Measurements from ENCODE around the gene TRMT13. TPM values are rescaled to one million over a fixed set of nuclear protein-coding genes. Genes with fewer than 3 reads are reported as not detected.

TRMT13 gene, protein sequence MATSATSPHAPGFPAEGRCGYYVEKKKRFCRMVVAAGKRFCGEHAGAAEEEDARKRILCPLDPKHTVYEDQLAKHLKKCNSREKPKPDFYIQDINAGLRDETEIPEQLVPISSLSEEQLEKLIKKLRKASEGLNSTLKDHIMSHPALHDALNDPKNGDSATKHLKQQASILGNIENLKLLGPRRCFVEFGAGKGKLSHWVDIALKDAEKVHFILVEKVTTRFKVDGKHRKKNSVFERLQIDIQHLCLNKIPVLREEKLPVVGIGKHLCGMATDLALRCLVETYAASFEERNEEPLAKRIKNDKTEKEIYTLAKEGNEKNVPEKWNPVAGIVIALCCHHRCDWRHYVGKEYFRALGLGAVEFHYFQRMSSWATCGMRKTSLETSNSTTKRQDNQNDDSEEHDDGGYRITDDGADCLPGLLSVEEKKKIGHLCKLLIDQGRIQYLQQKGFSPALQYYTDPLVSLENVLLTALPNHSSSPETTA
- 10 to 100 TPM; 18.1 to 22.3 TPM for total RNA-seq

GRCh38 chr1:100132566-100133477, at the start of gene TRMT13, which contains the start of gene SASS6:
TRMT13 (plus strand) TSS chr1:100133163; CDS start chr1:100133169, 6 bp downstream.
SASS6 (minus strand) TSS chr1:100132930; CDS start chr1:100132814, 116 bp downstream.
- Mint-ChIP-seq H3K27me3 (no peaks in the 10 kb centered on the region), H3K9me3 (ENCODE audit: low read depth) (no peaks in the 10 kb centered on the region), H3K36me3 (peaks cover 19% of the 10 kb centered on the region), H3K4me1 (peaks cover 44% of the 10 kb centered on the region), H3K27ac (peak within 1 kb of the TSS; percentile 95), H3K4me3 (peak within 1 kb of the TSS; percentile 99)
- CTCF ChIA-PET, result interaction anchor here (0.8 to 1.2 kb wide), 7 partner anchors 133 to 762 kb away, joined by 3 to 4 read pairs (median 3); partner anchors contain the start of genes CDC14A, EXTL2 and RTCA
- ATAC-seq, result peak; percentile 92
- peak; percentile 98 for DNase-seq

GRCh38 chr1:100087396-100087795, 45.6 kb upstream of the TRMT13 start:
- DNase-seq (no peak), ATAC-seq (no peak)
- no peak overlapping the region for H3K27ac Mint-ChIP-seq
- no peaks in the 10 kb centered on the region for H3K9me3 Mint-ChIP-seq (ENCODE audit: low read depth)
- H3K36me3 Mint-ChIP-seq, result peaks cover 33% of the 10 kb centered on the region
- no peak overlapping the region for H3K4me3 Mint-ChIP-seq
- CTCF ChIA-PET, result interaction anchor here (0.9 kb wide), 1 partner anchor 371 kb away, joined by 3 read pairs; no protein-coding TSS in a partner anchor
- no peaks in the 10 kb centered on the region for H3K27me3 Mint-ChIP-seq
- no peaks in the 10 kb centered on the region for H3K4me1 Mint-ChIP-seq

GRCh38 chr1:100089082-100089481, 43.9 kb upstream of the TRMT13 start:
- Mint-ChIP-seq H3K4me3 (no peak overlapping the region), H3K9me3 (ENCODE audit: low read depth) (no peaks in the 10 kb centered on the region), H3K27me3 (no peaks in the 10 kb centered on the region), H3K27ac (no peak overlapping the region), H3K4me1 (no peaks in the 10 kb centered on the region), H3K36me3 (peaks cover 42% of the 10 kb centered on the region)
- ATAC-seq, result no peak
- CTCF ChIA-PET, result no interaction called here
- DNase-seq, result no peak

- CTCF ChIA-PET, result no interaction called here
- no peaks in the 10 kb centered on the region for H3K27me3 Mint-ChIP-seq
- no peak for ATAC-seq
- H3K9me3 Mint-ChIP-seq (ENCODE audit: low read depth), result no peaks in the 10 kb centered on the region
- no peak overlapping the region for H3K27ac Mint-ChIP-seq
- no peak for DNase-seq
- H3K4me1 Mint-ChIP-seq, result no peaks in the 10 kb centered on the region
- H3K36me3 Mint-ChIP-seq, result peaks cover 45% of the 10 kb centered on the region
- no peak overlapping the region for H3K4me3 Mint-ChIP-seq
These were observed 42.5 kb upstream of the TRMT13 start for GRCh38 chr1:100090471-100090870.

- Mint-ChIP-seq H3K36me3 (peaks cover 57% of the 10 kb centered on the region), H3K4me3 (no peak overlapping the region), H3K4me1 (no peaks in the 10 kb centered on the region), H3K27ac (no peak overlapping the region), H3K27me3 (no peaks in the 10 kb centered on the region), H3K9me3 (ENCODE audit: low read depth) (no peaks in the 10 kb centered on the region)
- CTCF ChIA-PET, result no interaction called here
- DNase-seq (no peak), ATAC-seq (no peak)
These were observed 32.8 kb upstream of the TRMT13 start for GRCh38 chr1:100100202-100100601.

- H3K4me1 Mint-ChIP-seq, result no peaks in the 10 kb centered on the region
- CTCF ChIA-PET, result no interaction called here
- no peak for DNase-seq
- H3K36me3 Mint-ChIP-seq, result peaks cover 51% of the 10 kb centered on the region
- no peak overlapping the region for H3K4me3 Mint-ChIP-seq
- ATAC-seq, result no peak
- H3K9me3 Mint-ChIP-seq (ENCODE audit: low read depth), result no peaks in the 10 kb centered on the region
- H3K27me3 Mint-ChIP-seq, result no peaks in the 10 kb centered on the region
- H3K27ac Mint-ChIP-seq, result no peak overlapping the region
These were observed 31.4 kb upstream of the TRMT13 start for GRCh38 chr1:100101564-100101963.

DNA sequence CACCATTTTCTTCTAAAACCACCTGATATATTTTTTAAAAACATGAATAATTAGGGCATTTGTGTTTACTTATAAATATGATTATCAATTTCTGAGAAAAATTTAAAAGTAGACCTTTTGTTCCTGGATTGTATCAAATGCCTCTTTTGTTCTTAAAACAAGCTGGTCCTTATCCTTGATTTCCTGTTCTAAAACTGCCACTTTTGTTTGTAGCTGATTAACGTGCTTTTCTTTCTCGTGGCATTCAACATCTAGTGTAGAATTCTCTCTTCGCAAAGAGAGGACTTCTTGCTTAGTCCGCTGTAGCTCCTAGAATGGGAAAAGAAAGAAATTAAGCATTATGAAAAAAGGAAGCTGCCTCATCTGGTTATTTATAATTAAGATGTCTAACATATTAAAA, 25.3 kb upstream of the TRMT13 start:
- Mint-ChIP-seq H3K27me3 (no peaks in the 10 kb centered on the region), H3K4me3 (no peak overlapping the region), H3K27ac (no peak overlapping the region), H3K4me1 (no peaks in the 10 kb centered on the region), H3K36me3 (peaks cover 36% of the 10 kb centered on the region), H3K9me3 (ENCODE audit: low read depth) (no peaks in the 10 kb centered on the region)
- no peak for ATAC-seq
- CTCF ChIA-PET, result no interaction called here
- no peak for DNase-seq

DNA sequence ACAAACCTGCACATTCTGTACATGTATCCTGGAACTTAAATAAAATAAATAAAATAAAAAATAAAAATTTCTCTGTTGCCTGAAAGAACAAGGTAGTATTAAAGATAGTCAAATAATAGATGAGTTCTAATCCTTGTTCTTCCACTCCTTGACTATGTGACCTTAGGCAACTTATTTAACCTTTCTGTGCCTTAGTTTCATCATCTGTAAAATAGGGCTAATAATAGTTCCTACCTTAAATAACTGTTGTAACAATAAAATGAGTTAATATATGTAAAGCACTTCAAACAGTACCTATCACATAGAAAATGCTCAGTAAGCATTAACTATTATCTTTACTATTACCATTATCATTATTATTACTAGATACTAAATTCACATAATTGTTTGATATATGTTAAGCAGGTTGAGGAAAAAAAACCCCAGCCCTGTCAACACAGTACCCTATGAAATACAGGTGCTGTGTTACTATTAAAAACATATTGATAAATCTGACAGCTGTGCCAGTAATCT, 23.4 kb upstream of the TRMT13 start:
- H3K27me3 Mint-ChIP-seq, result no peaks in the 10 kb centered on the region
- no peaks in the 10 kb centered on the region for H3K4me1 Mint-ChIP-seq
- H3K9me3 Mint-ChIP-seq (ENCODE audit: low read depth), result no peaks in the 10 kb centered on the region
- DNase-seq (no peak), ATAC-seq (no peak)
- CTCF ChIA-PET, result no interaction called here
- no peak overlapping the region for H3K4me3 Mint-ChIP-seq
- H3K36me3 Mint-ChIP-seq, result peaks cover 33% of the 10 kb centered on the region
- H3K27ac Mint-ChIP-seq, result no peak overlapping the region

DNA sequence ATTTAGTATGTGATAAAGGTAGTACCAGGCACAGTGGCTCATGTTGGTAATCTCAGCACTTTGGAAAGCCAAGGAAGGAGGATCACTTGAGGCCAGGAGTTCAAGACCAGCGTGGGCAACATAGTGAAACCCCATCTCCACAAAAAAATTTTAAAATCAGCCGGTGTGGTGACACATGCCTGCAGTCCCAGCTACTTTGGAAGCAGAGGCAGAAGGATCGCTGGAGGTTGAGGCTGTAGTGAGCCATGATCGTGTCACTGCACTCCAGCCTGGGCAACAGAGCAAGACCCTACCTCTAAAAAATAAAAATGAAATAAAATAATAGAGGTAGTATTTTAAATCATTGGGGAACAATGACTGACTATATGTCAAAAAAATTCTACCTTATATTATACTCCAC, 17.4 kb upstream of the TRMT13 start:
- no peak for ATAC-seq
- Mint-ChIP-seq H3K4me1 (no peaks in the 10 kb centered on the region), H3K27me3 (no peaks in the 10 kb centered on the region), H3K27ac (no peak overlapping the region), H3K36me3 (peaks cover 34% of the 10 kb centered on the region), H3K9me3 (ENCODE audit: low read depth) (no peaks in the 10 kb centered on the region), H3K4me3 (no peak overlapping the region)
- CTCF ChIA-PET, result no interaction called here
- no peak for DNase-seq

DNA sequence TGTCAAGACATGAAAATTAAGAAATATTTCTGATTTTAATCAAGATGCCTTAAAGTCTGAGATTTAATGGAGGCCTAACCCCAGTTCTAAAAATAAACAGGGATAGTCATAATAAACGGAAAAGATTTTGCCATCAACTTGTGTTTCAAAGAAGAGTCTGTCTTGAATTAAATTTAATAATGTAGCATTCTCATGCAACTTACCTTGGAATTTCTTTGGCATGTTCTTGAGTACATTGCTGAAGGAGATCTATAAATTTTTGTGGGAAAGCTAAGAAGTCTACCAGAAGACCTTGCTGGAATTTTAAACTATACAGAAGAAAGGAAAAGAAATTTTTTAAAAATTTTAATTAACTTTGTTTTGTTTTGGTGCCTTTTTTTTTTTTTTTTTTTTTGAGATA, 10.8 kb upstream of the TRMT13 start:
- CTCF ChIA-PET, result interaction anchor here (1.0 to 1.1 kb wide), 2 partner anchors 318 to 337 kb away, joined by 3 to 4 read pairs; no protein-coding TSS in a partner anchor
- Mint-ChIP-seq H3K27me3 (no peaks in the 10 kb centered on the region), H3K4me3 (no peak overlapping the region), H3K36me3 (peaks cover 35% of the 10 kb centered on the region), H3K4me1 (no peaks in the 10 kb centered on the region), H3K27ac (no peak overlapping the region), H3K9me3 (ENCODE audit: low read depth) (no peaks in the 10 kb centered on the region)
- no peak for DNase-seq
- no peak for ATAC-seq

DNA sequence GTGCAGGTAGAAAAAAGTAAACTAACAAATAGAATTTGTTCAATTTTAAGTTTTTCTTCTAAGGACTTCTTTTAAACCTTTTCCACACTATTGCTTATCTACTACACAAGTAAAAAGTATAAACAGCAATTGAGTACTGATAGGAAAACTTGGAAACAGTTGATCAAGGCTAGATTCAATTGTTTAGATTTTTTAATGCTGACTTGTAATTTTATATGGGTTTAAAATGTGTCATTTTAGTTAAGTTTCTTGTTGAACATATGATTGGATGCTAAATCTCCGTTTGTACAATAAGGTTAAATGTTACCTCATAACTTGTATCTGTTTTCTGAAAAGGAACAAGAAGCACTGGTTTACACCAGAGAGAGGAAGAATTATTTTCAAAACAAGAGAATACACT, 5.7 kb upstream of the TRMT13 start:
- peaks cover 24% of the 10 kb centered on the region for H3K4me1 Mint-ChIP-seq
- H3K36me3 Mint-ChIP-seq, result peaks cover 21% of the 10 kb centered on the region
- ATAC-seq, result no peak
- H3K9me3 Mint-ChIP-seq (ENCODE audit: low read depth), result no peaks in the 10 kb centered on the region
- no peak overlapping the region for H3K4me3 Mint-ChIP-seq
- H3K27me3 Mint-ChIP-seq, result no peaks in the 10 kb centered on the region
- no peak for DNase-seq
- H3K27ac Mint-ChIP-seq, result no peak overlapping the region
- CTCF ChIA-PET, result no interaction called here

- Mint-ChIP-seq H3K4me1 (peaks cover 41% of the 10 kb centered on the region), H3K27ac (peak overlapping the region; percentile 46), H3K9me3 (ENCODE audit: low read depth) (no peaks in the 10 kb centered on the region), H3K4me3 (no peak overlapping the region), H3K36me3 (peaks cover 18% of the 10 kb centered on the region), H3K27me3 (no peaks in the 10 kb centered on the region)
- no peak for ATAC-seq
- CTCF ChIA-PET, result interaction anchor here (0.7 to 1.5 kb wide), 4 partner anchors 10 to 324 kb away, joined by 3 to 4 read pairs (median 4); partner anchors contain the start of gene DBT
- no peak for DNase-seq
These were observed 2.3 kb upstream of the TRMT13 start for GRCh38 chr1:100130552-100131077.

- peaks cover 13% of the 10 kb centered on the region for H3K36me3 Mint-ChIP-seq
- peak overlapping the region; percentile 95 for H3K27ac Mint-ChIP-seq
- CTCF ChIA-PET, result interaction anchor here (1.4 kb wide), 1 partner anchor 118 kb away, joined by 3 read pairs; the partner anchor contains the start of gene DBT
- H3K9me3 Mint-ChIP-seq (ENCODE audit: low read depth), result no peaks in the 10 kb centered on the region
- peaks cover 44% of the 10 kb centered on the region for H3K4me1 Mint-ChIP-seq
- ATAC-seq (no peak), DNase-seq (no peak)
- no peaks in the 10 kb centered on the region for H3K27me3 Mint-ChIP-seq
- peak overlapping the region; percentile 99 for H3K4me3 Mint-ChIP-seq
These were observed 1.3 kb upstream of the TRMT13 start for GRCh38 chr1:100131623-100132022.
